ENCODE measurements around the gene MEGF11. TPM values are rescaled to one million over a fixed set of nuclear protein-coding genes. Genes with fewer than 3 reads are reported as not detected.

The MEGF11 gene
- total RNA-seq, 1 donor from 2014 or later: not detected

GRCh38 chr15:66167854-66168253, 85.7 kb downstream of the MEGF11 start:
- ChIA-PET POLR2A (no interaction called here), CTCF (no interaction called here)
- intact Hi-C loops (cut with micrococcal nuclease): no loop called here
- no peaks in the 10 kb centered on the region for H3K9me3 Mint-ChIP-seq
- no peak overlapping the region for H3K27ac Mint-ChIP-seq
- ATAC-seq (ENCODE audit: low read depth): no peak
- no peaks in the 10 kb centered on the region for H3K4me1 Mint-ChIP-seq
- peaks cover 1% of the 10 kb centered on the region for H3K27me3 Mint-ChIP-seq
- no peak overlapping the region for H3K4me3 Mint-ChIP-seq
- TF ChIP-seq CTCF (IDR thresholded peaks at IDR 0.05): no peak
- H3K36me3 Mint-ChIP-seq (ENCODE audit: low read depth): no peaks in the 10 kb centered on the region
- no peak for DNase-seq

GRCh38 chr15:66165856-66166255, 87.7 kb downstream of the MEGF11 start:
- TF ChIP-seq CTCF (IDR thresholded peaks at IDR 0.05): no peak
- H3K9me3 Mint-ChIP-seq: no peaks in the 10 kb centered on the region
- no peak for DNase-seq
- CTCF ChIA-PET: no interaction called here
- H3K36me3 Mint-ChIP-seq (ENCODE audit: low read depth): no peaks in the 10 kb centered on the region
- intact Hi-C loops (cut with micrococcal nuclease): no loop called here
- no peaks in the 10 kb centered on the region for H3K27me3 Mint-ChIP-seq
- no peaks in the 10 kb centered on the region for H3K4me1 Mint-ChIP-seq
- no peak overlapping the region for H3K4me3 Mint-ChIP-seq
- H3K27ac Mint-ChIP-seq: no peak overlapping the region
- POLR2A ChIA-PET: no interaction called here
- ATAC-seq (ENCODE audit: low read depth): no peak

- no peaks in the 10 kb centered on the region for H3K36me3 Mint-ChIP-seq (ENCODE audit: low read depth)
- ChIA-PET CTCF (no interaction called here), POLR2A (no interaction called here)
- no peak overlapping the region for H3K4me3 Mint-ChIP-seq
- ATAC-seq (ENCODE audit: low read depth) (no peak), DNase-seq (no peak)
- H3K9me3 Mint-ChIP-seq: no peaks in the 10 kb centered on the region
- H3K27ac Mint-ChIP-seq: no peak overlapping the region
- TF ChIP-seq CTCF (IDR thresholded peaks at IDR 0.05): no peak
- intact Hi-C loops (cut with micrococcal nuclease): no loop called here
- H3K4me1 Mint-ChIP-seq: no peaks in the 10 kb centered on the region
- H3K27me3 Mint-ChIP-seq: no peaks in the 10 kb centered on the region
Observed at GRCh38 chr15:66164788-66165187, 88.8 kb downstream of the MEGF11 start.

- Mint-ChIP-seq H3K4me3 (no peak overlapping the region), H3K27ac (no peak overlapping the region), H3K9me3 (no peaks in the 10 kb centered on the region), H3K36me3 (ENCODE audit: low read depth) (no peaks in the 10 kb centered on the region), H3K4me1 (no peaks in the 10 kb centered on the region), H3K27me3 (peaks cover 2% of the 10 kb centered on the region)
- intact Hi-C loops (cut with micrococcal nuclease): no loop called here
- ATAC-seq (ENCODE audit: low read depth) (no peak), DNase-seq (no peak)
- TF ChIP-seq CTCF (IDR thresholded peaks at IDR 0.05): no peak
- POLR2A ChIA-PET: no interaction called here
- CTCF ChIA-PET: no interaction called here
Observed at GRCh38 chr15:66163553-66163952, 90.0 kb downstream of the MEGF11 start.

- no peak for TF ChIP-seq CTCF (IDR thresholded peaks at IDR 0.05)
- intact Hi-C loops (cut with micrococcal nuclease): no loop called here
- ChIA-PET CTCF (no interaction called here), POLR2A (no interaction called here)
- no peaks in the 10 kb centered on the region for H3K4me1 Mint-ChIP-seq
- H3K27ac Mint-ChIP-seq: no peak overlapping the region
- H3K4me3 Mint-ChIP-seq: no peak overlapping the region
- H3K27me3 Mint-ChIP-seq: peaks cover 2% of the 10 kb centered on the region
- no peak for DNase-seq
- H3K9me3 Mint-ChIP-seq: no peaks in the 10 kb centered on the region
- ATAC-seq (ENCODE audit: low read depth): no peak
- H3K36me3 Mint-ChIP-seq (ENCODE audit: low read depth): no peaks in the 10 kb centered on the region
Observed at GRCh38 chr15:66162286-66162685, 91.3 kb downstream of the MEGF11 start.
